SU-DHL-6 (cell line): ENCODE data around the gene ASAP2.

Source experiments
- EZH2phosphoT487 ChIP-seq: fragments of 200-600 bp; sonication (generic), shearing (Covaris generic); conservative IDR thresholded peaks from 2 replicates; pipeline ENCODE4 v1.6.1; 2018; ENCODE audit warnings: mild to moderate bottlenecking, antibody characterized with exemption, low read length, moderate library complexity, mixed read lengths
- TF ChIP-seq, protein P1 (sequence below): fragments of 200-600 bp; sonication (generic); IDR thresholded peaks from one replicate; pipeline ENCODE4 v1.5.1; 2017; ENCODE audit warnings: antibody characterized with exemption, mild to moderate bottlenecking, low read length, moderate library complexity; ENCODE audit not compliant: insufficient read depth, poor library complexity, severe bottlenecking

DNA sequence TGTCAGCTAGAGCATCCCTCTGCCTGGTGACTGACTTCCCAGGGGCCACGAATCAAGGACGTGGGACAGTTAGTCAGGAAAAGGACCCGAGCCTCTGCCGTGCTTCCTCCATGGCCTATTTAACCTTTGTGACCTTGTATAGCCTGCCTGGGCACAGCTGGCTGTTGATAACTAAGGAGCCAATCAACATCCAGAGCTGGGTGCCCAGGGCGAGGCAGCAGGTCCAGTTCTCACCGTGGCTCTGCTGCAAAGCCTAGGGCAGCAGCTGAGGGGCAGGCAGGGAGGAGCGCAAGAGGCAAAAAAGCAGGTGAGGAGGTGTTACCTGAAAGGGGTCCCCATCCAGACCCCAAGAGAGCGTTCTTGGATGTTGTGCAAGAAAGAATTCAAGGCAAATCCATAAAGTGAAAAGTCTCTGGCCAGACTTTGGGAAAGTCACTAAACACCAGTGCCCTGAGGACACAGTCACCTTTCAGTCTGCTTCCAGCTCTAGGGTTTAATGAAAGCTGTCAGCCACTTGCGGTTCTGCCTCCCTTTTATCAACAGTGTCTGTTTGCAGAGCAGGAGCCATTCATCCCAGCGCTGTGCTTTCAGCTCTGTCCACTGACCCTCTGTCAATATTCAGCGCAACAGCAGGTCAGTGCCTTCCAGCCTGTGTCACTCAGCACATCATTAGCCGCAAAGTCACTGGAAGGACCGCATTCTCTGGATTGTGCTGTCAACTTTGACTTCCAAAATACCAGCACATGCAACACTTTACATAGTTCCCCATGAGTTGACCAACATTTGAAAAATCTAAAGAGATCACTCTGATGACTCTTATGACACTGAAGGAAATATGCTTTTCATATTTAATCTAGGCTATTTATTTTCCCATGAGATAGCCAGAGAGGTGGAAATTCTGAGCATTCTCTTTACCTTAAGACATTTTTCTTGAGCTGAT, 38.6 kb upstream of the ASAP2 start:
- TF ChIP-seq, protein P1, sequence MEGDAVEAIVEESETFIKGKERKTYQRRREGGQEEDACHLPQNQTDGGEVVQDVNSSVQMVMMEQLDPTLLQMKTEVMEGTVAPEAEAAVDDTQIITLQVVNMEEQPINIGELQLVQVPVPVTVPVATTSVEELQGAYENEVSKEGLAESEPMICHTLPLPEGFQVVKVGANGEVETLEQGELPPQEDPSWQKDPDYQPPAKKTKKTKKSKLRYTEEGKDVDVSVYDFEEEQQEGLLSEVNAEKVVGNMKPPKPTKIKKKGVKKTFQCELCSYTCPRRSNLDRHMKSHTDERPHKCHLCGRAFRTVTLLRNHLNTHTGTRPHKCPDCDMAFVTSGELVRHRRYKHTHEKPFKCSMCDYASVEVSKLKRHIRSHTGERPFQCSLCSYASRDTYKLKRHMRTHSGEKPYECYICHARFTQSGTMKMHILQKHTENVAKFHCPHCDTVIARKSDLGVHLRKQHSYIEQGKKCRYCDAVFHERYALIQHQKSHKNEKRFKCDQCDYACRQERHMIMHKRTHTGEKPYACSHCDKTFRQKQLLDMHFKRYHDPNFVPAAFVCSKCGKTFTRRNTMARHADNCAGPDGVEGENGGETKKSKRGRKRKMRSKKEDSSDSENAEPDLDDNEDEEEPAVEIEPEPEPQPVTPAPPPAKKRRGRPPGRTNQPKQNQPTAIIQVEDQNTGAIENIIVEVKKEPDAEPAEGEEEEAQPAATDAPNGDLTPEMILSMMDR = no peak
- TF ChIP-seq EZH2phosphoT487 = no peak
